ENCODE measurements around the gene RFXAP. TPM values are rescaled to one million over a fixed set of nuclear protein-coding genes. Genes with fewer than 3 reads are reported as not detected.

RFXAP gene
- total and polyA plus RNA-seq, 9 of the 15 experiments (the other 6 are each of a cell fraction or from before 2014, with no cell fraction given) = 2.1 to 9.7 (median 2.9) TPM

DNA sequence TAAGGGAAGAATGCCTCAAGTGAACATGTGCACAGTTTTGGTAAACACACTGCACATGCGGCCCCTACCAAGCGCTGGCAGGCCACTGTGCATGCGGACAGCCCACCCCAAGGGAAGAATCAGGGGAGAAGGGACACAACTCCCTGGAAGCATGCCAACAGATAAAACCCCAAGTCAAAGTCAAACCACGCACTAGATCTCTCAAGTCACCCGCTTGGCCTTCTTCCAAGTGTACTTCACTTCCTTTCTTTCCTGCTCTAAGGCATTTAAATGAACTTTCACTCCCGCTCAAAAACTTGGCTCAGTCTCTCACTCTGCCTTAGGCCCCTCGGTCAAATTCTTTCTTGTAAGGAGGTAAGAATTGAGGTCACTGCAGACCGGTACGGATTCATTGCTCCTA, 4.6 kb upstream of the RFXAP start (continued):
- TF ChIP-seq, protein P1, sequence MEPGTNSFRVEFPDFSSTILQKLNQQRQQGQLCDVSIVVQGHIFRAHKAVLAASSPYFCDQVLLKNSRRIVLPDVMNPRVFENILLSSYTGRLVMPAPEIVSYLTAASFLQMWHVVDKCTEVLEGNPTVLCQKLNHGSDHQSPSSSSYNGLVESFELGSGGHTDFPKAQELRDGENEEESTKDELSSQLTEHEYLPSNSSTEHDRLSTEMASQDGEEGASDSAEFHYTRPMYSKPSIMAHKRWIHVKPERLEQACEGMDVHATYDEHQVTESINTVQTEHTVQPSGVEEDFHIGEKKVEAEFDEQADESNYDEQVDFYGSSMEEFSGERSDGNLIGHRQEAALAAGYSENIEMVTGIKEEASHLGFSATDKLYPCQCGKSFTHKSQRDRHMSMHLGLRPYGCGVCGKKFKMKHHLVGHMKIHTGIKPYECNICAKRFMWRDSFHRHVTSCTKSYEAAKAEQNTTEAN (CRISPR knock-in tag; IDR thresholded peaks at IDR 0.05) = no peak
- TF ChIP-seq NFIC (IDR thresholded peaks at IDR 0.05) (peak; percentile 98), EHMT2 (IDR thresholded peaks at IDR 0.05) (peak; percentile 58; the same call in 1 of the 2 replicates), SMARCA4 (IDR thresholded peaks at IDR 0.05) (0 out of 2 replicates have a peak, but pooled peaks have one; percentile 18), EP300 (IDR thresholded peaks at IDR 0.05; ENCODE audit: low read length) (peak; percentile 23; the same call in 1 of the 2 replicates), KDM1A (IDR thresholded peaks at IDR 0.05) (0 out of 4 replicates have a peak, but pooled peaks of 1 of the 2 experiments have one; percentile 26), CBFA2T3 (IDR thresholded peaks at IDR 0.05) (peak; percentile 41), SPI1 (IDR thresholded peaks at IDR 0.05; ENCODE audit: borderline replicate concordance, low read depth, low read length) (peak; percentile 60; the same call in 1 of the 2 replicates), U2AF1 (optimal IDR thresholded peaks at IDR 0.05; ENCODE audit: low read depth, low read length) (no peak), ELF2 (CRISPR knock-in tag; IDR thresholded peaks at IDR 0.05) (no peak), ARID1B (IDR thresholded peaks at IDR 0.05) (peak; percentile 34), DPF2 (IDR thresholded peaks at IDR 0.05) (peak; percentile 41), NFE2 (IDR thresholded peaks at IDR 0.05; ENCODE audit: low read depth) (peak; percentile 35; the same call in 1 of the 2 replicates), SIX5 (IDR thresholded peaks at IDR 0.05; ENCODE audit: borderline replicate concordance in 1 of 2, insufficient read depth in 1 of 2, low read depth in 1 of 2, low read length in 2 of 2) (no peak), L3MBTL2 (IDR thresholded peaks at IDR 0.05) (peak; percentile 59; the same call in 1 of the 2 replicates), MEIS2 (IDR thresholded peaks at IDR 0.05; ENCODE audit: partially characterized antibody) (peak; percentile 6)
- TF ChIP-seq, protein P2, sequence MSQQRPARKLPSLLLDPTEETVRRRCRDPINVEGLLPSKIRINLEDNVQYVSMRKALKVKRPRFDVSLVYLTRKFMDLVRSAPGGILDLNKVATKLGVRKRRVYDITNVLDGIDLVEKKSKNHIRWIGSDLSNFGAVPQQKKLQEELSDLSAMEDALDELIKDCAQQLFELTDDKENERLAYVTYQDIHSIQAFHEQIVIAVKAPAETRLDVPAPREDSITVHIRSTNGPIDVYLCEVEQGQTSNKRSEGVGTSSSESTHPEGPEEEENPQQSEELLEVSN (IDR thresholded peaks at IDR 0.05; ENCODE audit: borderline replicate concordance in 1 of 2, extremely low read depth in 1 of 2, insufficient read depth in 1 of 2, insufficient read length in 1 of 2, low read depth in 1 of 2, low read length in 1 of 2, poor library complexity in 1 of 2, severe bottlenecking in 1 of 2) = peak in 1 of 2 experiments; percentile 54
- TF ChIP-seq, protein P3, sequence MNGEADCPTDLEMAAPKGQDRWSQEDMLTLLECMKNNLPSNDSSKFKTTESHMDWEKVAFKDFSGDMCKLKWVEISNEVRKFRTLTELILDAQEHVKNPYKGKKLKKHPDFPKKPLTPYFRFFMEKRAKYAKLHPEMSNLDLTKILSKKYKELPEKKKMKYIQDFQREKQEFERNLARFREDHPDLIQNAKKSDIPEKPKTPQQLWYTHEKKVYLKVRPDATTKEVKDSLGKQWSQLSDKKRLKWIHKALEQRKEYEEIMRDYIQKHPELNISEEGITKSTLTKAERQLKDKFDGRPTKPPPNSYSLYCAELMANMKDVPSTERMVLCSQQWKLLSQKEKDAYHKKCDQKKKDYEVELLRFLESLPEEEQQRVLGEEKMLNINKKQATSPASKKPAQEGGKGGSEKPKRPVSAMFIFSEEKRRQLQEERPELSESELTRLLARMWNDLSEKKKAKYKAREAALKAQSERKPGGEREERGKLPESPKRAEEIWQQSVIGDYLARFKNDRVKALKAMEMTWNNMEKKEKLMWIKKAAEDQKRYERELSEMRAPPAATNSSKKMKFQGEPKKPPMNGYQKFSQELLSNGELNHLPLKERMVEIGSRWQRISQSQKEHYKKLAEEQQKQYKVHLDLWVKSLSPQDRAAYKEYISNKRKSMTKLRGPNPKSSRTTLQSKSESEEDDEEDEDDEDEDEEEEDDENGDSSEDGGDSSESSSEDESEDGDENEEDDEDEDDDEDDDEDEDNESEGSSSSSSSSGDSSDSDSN (IDR thresholded peaks at IDR 0.05; ENCODE audit: borderline replicate concordance in 1 of 2, low read depth in 2 of 2, low read length in 2 of 2) = no peak
- TF ChIP-seq, protein P4, sequence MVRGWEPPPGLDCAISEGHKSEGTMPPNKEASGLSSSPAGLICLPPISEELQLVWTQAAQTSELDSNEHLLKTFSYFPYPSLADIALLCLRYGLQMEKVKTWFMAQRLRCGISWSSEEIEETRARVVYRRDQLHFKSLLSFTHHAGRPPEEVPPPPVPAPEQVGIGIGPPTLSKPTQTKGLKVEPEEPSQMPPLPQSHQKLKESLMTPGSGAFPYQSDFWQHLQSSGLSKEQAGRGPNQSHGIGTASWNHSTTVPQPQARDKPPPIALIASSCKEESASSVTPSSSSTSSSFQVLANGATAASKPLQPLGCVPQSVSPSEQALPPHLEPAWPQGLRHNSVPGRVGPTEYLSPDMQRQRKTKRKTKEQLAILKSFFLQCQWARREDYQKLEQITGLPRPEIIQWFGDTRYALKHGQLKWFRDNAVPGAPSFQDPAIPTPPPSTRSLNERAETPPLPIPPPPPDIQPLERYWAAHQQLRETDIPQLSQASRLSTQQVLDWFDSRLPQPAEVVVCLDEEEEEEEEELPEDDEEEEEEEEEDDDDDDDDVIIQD (CRISPR knock-in tag; IDR thresholded peaks at IDR 0.05) = no peak
- TF ChIP-seq, protein P5, sequence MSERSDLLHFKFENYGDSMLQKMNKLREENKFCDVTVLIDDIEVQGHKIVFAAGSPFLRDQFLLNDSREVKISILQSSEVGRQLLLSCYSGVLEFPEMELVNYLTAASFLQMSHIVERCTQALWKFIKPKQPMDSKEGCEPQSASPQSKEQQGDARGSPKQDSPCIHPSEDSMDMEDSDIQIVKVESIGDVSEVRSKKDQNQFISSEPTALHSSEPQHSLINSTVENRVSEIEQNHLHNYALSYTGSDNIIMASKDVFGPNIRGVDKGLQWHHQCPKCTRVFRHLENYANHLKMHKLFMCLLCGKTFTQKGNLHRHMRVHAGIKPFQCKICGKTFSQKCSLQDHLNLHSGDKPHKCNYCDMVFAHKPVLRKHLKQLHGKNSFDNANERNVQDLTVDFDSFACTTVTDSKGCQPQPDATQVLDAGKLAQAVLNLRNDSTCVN (CRISPR knock-in tag; IDR thresholded peaks at IDR 0.05) = no peak
- TF ChIP-seq, protein P6, sequence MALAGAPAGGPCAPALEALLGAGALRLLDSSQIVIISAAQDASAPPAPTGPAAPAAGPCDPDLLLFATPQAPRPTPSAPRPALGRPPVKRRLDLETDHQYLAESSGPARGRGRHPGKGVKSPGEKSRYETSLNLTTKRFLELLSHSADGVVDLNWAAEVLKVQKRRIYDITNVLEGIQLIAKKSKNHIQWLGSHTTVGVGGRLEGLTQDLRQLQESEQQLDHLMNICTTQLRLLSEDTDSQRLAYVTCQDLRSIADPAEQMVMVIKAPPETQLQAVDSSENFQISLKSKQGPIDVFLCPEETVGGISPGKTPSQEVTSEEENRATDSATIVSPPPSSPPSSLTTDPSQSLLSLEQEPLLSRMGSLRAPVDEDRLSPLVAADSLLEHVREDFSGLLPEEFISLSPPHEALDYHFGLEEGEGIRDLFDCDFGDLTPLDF (CRISPR knock-in tag; IDR thresholded peaks at IDR 0.05) = no peak
